ENCODE measurements around the gene EFNA4.

Gene EFNA4

GRCh38 chr1:155103325-155103724 lies 39.8 kb downstream of the EFNA4 start:
- no peak for DNase-seq (ENCODE audit: low read depth)
- no peak for TF ChIP-seq CTCF (conservative IDR thresholded peaks at IDR 0.05; ENCODE audit: low read length)
- no peak overlapping the region for H3K4me3 ChIP-seq (ENCODE audit: low read length)

GRCh38 chr1:155104605-155105534 lies 41.3 kb downstream of the EFNA4 start:
- no peak for TF ChIP-seq CTCF (conservative IDR thresholded peaks at IDR 0.05; ENCODE audit: low read length)
- no peak for DNase-seq (ENCODE audit: low read depth)
- no peak overlapping the region for H3K4me3 ChIP-seq (ENCODE audit: low read length)

- H3K4me3 ChIP-seq (ENCODE audit: low read length) = no peak overlapping the region
- DNase-seq (ENCODE audit: low read depth) = no peak
- TF ChIP-seq CTCF (conservative IDR thresholded peaks at IDR 0.05; ENCODE audit: low read length) = no peak
Measured at GRCh38 chr1:155105604-155106011, 42.1 kb downstream of the EFNA4 start.

GRCh38 chr1:155106862-155107261 lies 43.3 kb downstream of the EFNA4 start:
- no peak for DNase-seq (ENCODE audit: low read depth)
- no peak overlapping the region for H3K4me3 ChIP-seq (ENCODE audit: low read length)
- no peak for TF ChIP-seq CTCF (conservative IDR thresholded peaks at IDR 0.05; ENCODE audit: low read length)

GRCh38 chr1:155107309-155108264 lies 44.0 kb downstream of the EFNA4 start:
- DNase-seq (ENCODE audit: low read depth) = no peak
- TF ChIP-seq CTCF (conservative IDR thresholded peaks at IDR 0.05; ENCODE audit: low read length) = no peak
- no peak overlapping the region for H3K4me3 ChIP-seq (ENCODE audit: low read length)

GRCh38 chr1:155108296-155108695 lies 44.8 kb downstream of the EFNA4 start:
- no peak for DNase-seq (ENCODE audit: low read depth)
- no peak for TF ChIP-seq CTCF (conservative IDR thresholded peaks at IDR 0.05; ENCODE audit: low read length)
- H3K4me3 ChIP-seq (ENCODE audit: low read length) = no peak overlapping the region
